Ectodermal cell (in vitro differentiated cells): ENCODE results near the gene GUSB. TPM values are rescaled to one million over a fixed set of nuclear protein-coding genes. Genes with fewer than 3 reads are reported as not detected.
"Not testable (repeated sequence)": the region's sequence is repeated elsewhere in the genome, so short reads cannot be mapped to it uniquely, and the experiment has no call there.

Source experiments
- H3K27ac ChIP-seq: 2 replicates; pipeline ENCODE4 v1.7.0; 2013; ENCODE audit warnings: mild to moderate bottlenecking, low read depth, low read length; ENCODE audit not compliant: insufficient read depth, poor library complexity, severe bottlenecking
- H3K27me3 ChIP-seq: 2 replicates; pipeline ENCODE4 v1.7.0; 2013; ENCODE audit warnings: mild to moderate bottlenecking, low read length; ENCODE audit not compliant: insufficient read depth, control insufficient read depth, poor library complexity, severe bottlenecking
- H3K36me3 ChIP-seq: one replicate; pipeline ENCODE4 v1.7.0; 2013; ENCODE audit warnings: low read length; ENCODE audit not compliant: control insufficient read depth, insufficient read depth
- H3K4me1 ChIP-seq: one replicate; pipeline ENCODE4 v1.7.0; 2013; ENCODE audit warnings: low read length; ENCODE audit not compliant: control insufficient read depth, insufficient read depth
- H3K4me3 ChIP-seq: 2 replicates; pipeline ENCODE4 v1.7.0; 2013; ENCODE audit warnings: low read depth, low read length, control low read depth; ENCODE audit not compliant: insufficient read depth
- H3K9me3 ChIP-seq: 2 replicates; pipeline ENCODE4 v1.7.0; 2013; ENCODE audit warnings: mild to moderate bottlenecking, low read length, moderate library complexity; ENCODE audit not compliant: control insufficient read depth
- WGBS, 2 experiments: methylation state at CpG; one replicate each; pipeline ENCODE4 v1.1.7; 2013; ENCODE audit warnings: missing lambda C conversion rate in 2 of 2; 5-methylcytosine and 5-hydroxymethylcytosine counted together
- polyA plus RNA-seq, 4 experiments: library from polyadenylated mRNA; stranded (reverse); fragments of 50-300 nt; gene quantifications; one replicate each; pipeline ENCODE4 v1.2.3, GENCODE V29; 2013

Gene GUSB
- 66.2 TPM for polyA plus RNA-seq (2013, experiment 1 of 4)
- polyA plus RNA-seq (2013, experiment 2 of 4) = 64.9 TPM
- 57.7 TPM for polyA plus RNA-seq (2013, experiment 3 of 4)
- 63.1 TPM for polyA plus RNA-seq (2013, experiment 4 of 4)

DNA sequence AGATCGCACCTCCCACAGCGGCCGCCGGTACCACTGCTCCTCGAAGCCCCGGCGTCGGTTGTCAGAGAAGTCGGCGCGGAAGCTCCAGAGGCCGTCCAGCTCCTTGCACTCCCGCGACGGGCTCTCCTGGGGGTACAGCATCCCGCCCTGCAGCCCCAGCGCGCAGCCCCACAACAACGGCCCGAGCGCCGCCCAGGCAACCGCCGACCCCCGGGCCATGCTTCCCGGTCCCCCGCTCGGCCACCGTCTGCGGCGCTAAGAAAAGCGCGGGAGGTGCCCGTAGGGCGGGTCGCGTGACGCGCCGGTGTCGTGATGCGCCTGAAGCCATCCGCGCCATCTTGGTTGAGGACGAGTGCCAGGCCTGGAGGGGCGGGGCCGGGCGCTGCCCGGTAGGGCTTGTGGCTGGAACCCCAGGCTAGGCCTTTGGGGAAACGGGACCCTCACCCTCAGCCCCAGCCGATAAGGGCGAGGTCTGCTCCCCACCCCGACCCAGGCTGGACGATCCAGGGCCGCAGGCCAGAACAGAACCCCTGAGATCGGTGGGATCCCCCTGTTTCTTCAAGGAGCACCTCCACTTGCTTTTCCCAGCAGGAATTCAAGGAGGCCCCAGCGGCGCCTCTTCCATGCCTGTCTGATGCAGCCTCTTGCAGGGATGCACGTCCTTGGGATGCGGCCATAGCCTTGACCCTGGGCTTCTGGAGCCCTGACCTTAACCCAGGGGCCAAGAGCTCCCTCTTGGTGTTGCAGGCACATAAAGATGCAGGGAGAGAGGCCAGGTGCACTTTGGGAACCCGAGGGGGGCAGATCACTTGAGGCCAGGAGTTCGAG lies at the start of gene GUSB:
GUSB (minus strand) TSS at position 249 of the 828 bp plus-strand sequence; CDS start at position 219, 30 bp downstream.
- 9% methylated on average over 62 of the region's 62 CpGs for WGBS, 2 experiments
- Histone ChIP-seq H3K4me1 (peaks cover 6% of the 10 kb centered on the region), H3K27ac (peak within 1 kb of the TSS; percentile 74), H3K9me3 (no peaks in the 10 kb centered on the region), H3K36me3 (peaks cover 7% of the 10 kb centered on the region), H3K4me3 (peak within 1 kb of the TSS; percentile 90), H3K27me3 (no peaks in the 10 kb centered on the region)

DNA sequence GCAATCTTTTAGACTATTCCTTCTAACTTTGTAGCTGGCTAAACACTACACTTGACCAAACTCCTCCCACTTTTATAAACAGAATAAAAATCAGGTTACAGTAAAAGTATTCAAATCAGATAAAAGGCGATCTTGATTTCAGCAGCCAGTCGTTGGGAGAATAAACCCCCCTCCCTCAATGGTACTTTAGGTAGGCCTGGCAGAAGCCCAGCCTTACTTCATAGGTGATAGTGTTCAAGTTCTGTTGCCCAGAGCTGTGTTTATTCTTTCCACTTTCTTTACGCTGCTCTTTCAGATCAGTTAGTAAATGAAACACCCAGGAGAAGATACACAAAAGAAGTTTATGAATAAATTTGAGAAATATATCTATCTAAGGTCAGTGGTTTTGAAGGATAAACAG lies 46.3 kb upstream of the GUSB start:
- not testable (repeated sequence) for H3K4me1 ChIP-seq, H3K27me3 ChIP-seq, H3K4me3 ChIP-seq, H3K9me3 ChIP-seq, H3K27ac ChIP-seq, H3K36me3 ChIP-seq
- 91% methylated on average over 3 of the region's 3 CpGs; no CpG with 5 or more reads in 1 of the 2 experiments for WGBS, 2 experiments

DNA sequence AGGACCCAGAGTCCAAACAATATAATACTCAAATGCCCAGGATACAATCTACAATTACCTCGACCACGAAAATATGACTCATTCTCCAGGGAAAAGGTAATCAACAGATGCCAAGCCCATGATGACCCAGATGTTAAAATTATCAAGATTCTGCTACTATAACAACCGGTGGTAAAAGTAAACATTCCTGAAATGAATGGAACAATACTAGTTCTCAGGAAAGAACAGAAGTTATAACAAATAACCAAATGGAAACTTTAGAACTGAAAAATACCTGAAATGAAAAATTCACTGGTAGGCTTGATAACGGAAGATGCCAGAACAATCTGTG lies 34.1 kb upstream of the GUSB start:
- Histone ChIP-seq H3K9me3 (no peaks in the 10 kb centered on the region), H3K27ac (no peak overlapping the region), H3K4me3 (no peak overlapping the region), H3K4me1 (no peaks in the 10 kb centered on the region), H3K36me3 (no peaks in the 10 kb centered on the region), H3K27me3 (no peaks in the 10 kb centered on the region)
- 86 to 90% methylated on average over 3 to 4 of the region's 4 CpGs for WGBS, 2 experiments

DNA sequence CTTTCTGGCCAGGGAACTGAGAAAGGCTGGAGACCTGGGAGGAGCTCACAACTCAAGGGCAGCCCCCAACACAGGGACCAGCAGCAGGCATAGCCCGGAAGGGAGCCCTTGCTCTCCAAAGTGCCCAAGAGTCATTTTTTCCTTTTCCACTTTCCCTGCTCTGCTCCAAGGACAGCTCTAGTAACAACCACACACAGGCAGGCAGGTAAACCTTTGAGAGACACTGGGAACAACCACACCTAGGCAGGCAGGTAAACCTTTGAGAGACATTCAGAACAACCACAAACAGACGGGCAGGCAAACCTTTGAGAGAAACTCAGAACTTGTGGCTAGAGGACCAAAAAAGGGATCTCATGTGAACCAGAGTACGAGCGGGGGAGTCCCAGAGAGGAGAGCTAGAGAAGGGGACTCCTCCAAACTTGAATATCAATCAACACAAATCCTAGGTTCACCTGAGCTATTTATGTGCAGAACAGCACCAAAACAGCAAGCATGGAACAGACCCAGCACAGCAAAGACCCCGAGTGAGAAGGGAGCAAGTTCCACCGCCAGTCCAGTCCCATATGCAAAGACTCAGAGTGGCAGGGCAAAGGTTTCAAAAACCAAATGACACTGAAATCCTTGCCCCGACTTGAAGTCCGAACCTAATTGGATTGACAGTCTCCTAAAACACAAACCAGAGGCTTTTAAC lies 33.6 kb upstream of the GUSB start:
- Histone ChIP-seq H3K27me3 (no peaks in the 10 kb centered on the region), H3K4me3 (no peak overlapping the region), H3K4me1 (no peaks in the 10 kb centered on the region), H3K9me3 (no peaks in the 10 kb centered on the region), H3K27ac (no peak overlapping the region), H3K36me3 (no peaks in the 10 kb centered on the region)
- WGBS, 2 experiments = 88 to 92% methylated on average over 8 of the region's 8 CpGs

DNA sequence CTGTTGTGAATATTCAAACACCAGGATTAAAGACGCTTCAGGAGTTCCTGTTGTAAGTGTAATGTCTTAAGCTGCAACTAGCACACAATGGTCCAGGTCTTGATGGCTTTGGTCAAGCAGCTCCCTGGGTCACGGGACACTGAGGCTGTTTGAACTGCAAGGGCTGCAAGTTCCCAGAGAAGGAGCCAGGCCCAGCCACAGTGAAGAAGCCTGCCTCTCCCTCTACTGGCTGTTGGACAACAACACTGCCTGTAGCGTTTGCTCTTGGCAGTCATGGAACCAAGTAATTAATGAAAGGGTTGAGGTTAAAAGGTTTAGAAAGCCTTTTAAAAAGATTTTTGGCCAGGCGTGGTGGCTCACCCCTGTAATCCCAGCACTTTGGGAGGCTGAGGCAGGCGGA lies 31.9 kb upstream of the GUSB start:
- 57 to 65% methylated on average over 5 of the region's 5 CpGs for WGBS, 2 experiments
- Histone ChIP-seq H3K36me3 (no peaks in the 10 kb centered on the region), H3K4me1 (no peaks in the 10 kb centered on the region), H3K4me3 (no peak overlapping the region), H3K27ac (no peak overlapping the region), H3K9me3 (no peaks in the 10 kb centered on the region), H3K27me3 (no peaks in the 10 kb centered on the region)

DNA sequence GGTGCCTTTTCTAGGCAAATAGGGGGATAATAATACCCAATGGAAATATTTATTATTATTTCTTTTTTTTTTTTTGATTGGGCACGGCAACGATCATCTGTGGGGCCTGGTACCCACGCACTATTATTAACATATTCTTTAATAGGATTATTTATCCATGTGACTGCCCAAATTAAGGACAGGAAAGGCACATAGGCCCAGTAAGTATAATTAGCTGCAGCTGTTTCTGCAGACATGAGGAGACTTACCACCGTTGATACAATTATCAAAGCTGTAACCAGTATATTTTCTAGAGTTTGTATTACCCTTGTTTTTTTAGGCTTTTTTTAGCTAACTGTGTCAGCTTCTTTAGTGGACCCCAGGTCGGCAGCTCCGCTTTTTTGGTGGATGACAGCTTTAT lies 25.2 kb upstream of the GUSB start:
- H3K27me3 ChIP-seq = no peaks in the 10 kb centered on the region
- H3K27ac ChIP-seq = no peak overlapping the region
- H3K9me3 ChIP-seq = no peaks in the 10 kb centered on the region
- no peak overlapping the region for H3K4me3 ChIP-seq
- H3K4me1 ChIP-seq = no peaks in the 10 kb centered on the region
- no peaks in the 10 kb centered on the region for H3K36me3 ChIP-seq
- 90 to 95% methylated on average over 2 to 6 of the region's 6 CpGs for WGBS, 2 experiments

DNA sequence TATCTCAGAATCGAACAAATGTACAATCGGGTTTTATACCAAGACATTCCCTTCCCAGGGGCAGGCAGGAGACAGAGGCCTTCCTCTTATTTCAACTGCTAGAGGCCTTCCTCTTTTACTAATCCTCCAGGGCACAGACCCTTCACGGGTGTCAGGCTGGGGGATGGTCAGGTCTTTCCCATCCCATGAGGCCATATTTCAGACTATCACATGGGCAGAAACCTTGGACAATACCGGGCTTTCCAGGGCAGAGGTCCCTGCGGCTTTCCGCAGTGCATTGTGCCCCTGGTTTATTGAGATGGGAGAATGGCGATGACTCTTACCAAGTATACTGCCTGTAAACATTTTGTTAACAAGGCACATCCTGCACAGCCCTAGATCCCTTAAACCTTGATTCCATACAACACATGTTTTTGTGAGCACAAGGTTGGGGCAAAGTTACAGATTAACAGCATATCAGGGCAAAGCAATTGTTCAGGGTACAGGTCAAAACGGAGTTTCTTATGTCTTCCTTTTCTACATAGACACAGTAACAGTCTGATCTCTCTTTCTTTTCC lies 23.2 kb upstream of the GUSB start:
- not testable (repeated sequence) for H3K27me3 ChIP-seq, H3K36me3 ChIP-seq, H3K4me3 ChIP-seq, H3K27ac ChIP-seq, H3K4me1 ChIP-seq, H3K9me3 ChIP-seq
- 86 to 87% methylated on average over 8 of the region's 8 CpGs for WGBS, 2 experiments

DNA sequence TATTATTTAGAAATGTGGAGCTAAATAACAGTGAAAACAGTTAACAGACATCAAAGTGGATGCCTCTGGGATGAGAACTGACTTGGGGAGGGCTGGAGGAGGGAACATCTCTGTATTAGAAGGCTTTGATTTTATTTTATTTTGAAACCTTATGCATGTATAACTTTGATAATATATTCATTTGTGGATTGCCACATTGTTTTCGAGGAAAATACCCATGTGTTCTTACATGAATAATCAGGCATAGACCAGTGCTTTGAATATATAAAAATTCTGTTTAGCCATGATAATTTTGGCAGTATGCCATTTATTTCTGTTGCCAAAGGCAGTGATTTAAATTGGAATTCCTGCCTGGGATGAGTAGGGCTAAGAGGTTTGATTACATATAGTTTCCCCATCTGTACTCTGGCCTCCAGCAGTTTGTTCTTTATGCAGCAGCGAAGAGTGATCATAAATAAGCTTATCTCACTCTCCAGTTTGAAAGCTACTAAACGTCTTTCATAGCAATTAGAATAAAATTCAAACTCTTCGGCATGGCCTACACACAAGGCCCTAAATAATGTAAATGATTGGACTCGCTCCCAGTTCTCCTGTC lies 18.9 kb upstream of the GUSB start:
- no CpG with 5 or more reads among the region's 5 CpGs for WGBS, 2 experiments
- not testable (repeated sequence) for H3K36me3 ChIP-seq, H3K27ac ChIP-seq, H3K9me3 ChIP-seq, H3K27me3 ChIP-seq, H3K4me1 ChIP-seq, H3K4me3 ChIP-seq

DNA sequence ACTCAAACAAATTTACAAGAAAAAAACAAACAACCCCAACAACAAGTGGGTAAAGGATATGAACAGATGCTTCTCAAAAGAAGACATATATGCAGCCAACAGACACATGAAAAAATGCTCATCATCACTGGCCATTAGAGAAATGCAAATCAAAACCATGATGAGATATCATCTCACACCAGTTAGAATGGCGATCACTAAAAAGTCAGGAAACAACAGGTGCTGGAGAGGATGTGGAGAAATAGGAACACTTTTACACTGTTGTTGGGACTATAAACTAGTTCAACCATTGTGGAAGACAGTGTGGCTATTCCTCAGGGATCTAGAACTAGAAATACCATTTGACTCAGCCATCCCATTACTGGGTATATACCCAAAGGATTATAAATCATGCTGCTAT lies 13.0 kb upstream of the GUSB start:
- not testable (repeated sequence) for H3K36me3 ChIP-seq, H3K27ac ChIP-seq, H3K9me3 ChIP-seq, H3K4me3 ChIP-seq, H3K4me1 ChIP-seq, H3K27me3 ChIP-seq
- no CpG with 5 or more reads among the region's 1 CpG for WGBS, 2 experiments

DNA sequence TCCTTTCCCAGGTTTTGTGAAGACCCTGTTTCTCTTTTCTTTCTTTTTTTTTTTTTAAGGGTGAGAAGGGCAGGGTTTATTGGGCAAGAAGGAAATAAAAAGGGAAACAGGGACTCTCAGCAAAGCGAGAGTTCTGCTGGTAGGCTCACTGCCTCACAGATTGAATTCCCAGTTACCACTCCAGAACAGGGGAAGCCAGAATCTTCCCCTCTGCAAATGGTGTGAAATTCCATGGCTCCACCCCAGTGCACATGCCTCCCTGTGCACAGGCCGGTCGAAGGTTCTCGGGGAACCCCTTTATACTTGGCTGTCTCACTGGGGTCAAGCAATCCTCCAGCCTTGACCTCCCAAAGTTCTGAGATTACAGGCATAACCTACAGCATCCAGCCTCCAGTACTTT lies 10.5 kb upstream of the GUSB start:
- Histone ChIP-seq H3K27ac (no peak overlapping the region), H3K9me3 (no peaks in the 10 kb centered on the region), H3K4me1 (no peaks in the 10 kb centered on the region), H3K36me3 (no peaks in the 10 kb centered on the region), H3K27me3 (no peaks in the 10 kb centered on the region), H3K4me3 (no peak overlapping the region)
- WGBS, 2 experiments = 87 to 98% methylated on average over 4 of the region's 4 CpGs
